ENCODE results near the gene OLFML1. TPM values are rescaled to one million over a fixed set of nuclear protein-coding genes. Genes with fewer than 3 reads are reported as not detected.

The OLFML1 gene
- polyA plus RNA-seq, 2 of the 4 experiments (the other 2 are of a cell fraction) = not detected

GRCh38 chr11:7437696-7438095, 47.6 kb upstream of the OLFML1 start:
- no peak for ATAC-seq
- no peaks in the 10 kb centered on the region for H3K9me3 ChIP-seq
- POLR2A ChIA-PET = no interaction called here
- FAIRE-seq = no peak
- no peak overlapping the region for H3K27ac ChIP-seq
- H3K4me1 ChIP-seq = no peaks in the 10 kb centered on the region
- WGBS (ENCODE audit: missing lambda C conversion rate) = 25% methylated on average over 3 of the region's 3 CpGs
- no peak overlapping the region for H3K4me2 ChIP-seq
- H3K4me3 ChIP-seq = no peak overlapping the region
- CTCF ChIA-PET = interaction anchor here (1.8 kb wide), 1 partner anchor 228 kb away, joined by 3 read pairs; no protein-coding TSS in a partner anchor
- DNase-seq (ENCODE audit: low read depth in 1 of 2, low spot score in 1 of 2) = no peak
- no peak for TF ChIP-seq USF2 (IDR thresholded peaks at IDR 0.05)
- TF ChIP-seq EHF (CRISPR knock-in tag; IDR thresholded peaks at IDR 0.05) = no peak
- TF ChIP-seq FOSB (CRISPR knock-in tag; IDR thresholded peaks at IDR 0.05) = no peak
- TF ChIP-seq TFCP2L1 (CRISPR knock-in tag; IDR thresholded peaks at IDR 0.05) = no peak
- TF ChIP-seq ATOH8 (CRISPR knock-in tag; IDR thresholded peaks at IDR 0.05; ENCODE audit: low read depth) = no peak
- TF ChIP-seq POLR2AphosphoS2 (conservative IDR thresholded peaks at IDR 0.05; ENCODE audit: low read length) = no peak

- Histone ChIP-seq H3K4me2 (no peak overlapping the region), H3K4me1 (no peaks in the 10 kb centered on the region), H3K9me3 (no peaks in the 10 kb centered on the region), H3K27ac (no peak overlapping the region), H3K4me3 (no peak overlapping the region)
- CTCF ChIA-PET = interaction anchor here (0.6 to 4.2 kb wide), 4 partner anchors 12 to 296 kb away, joined by 3 to 26 read pairs (median 3); no protein-coding TSS in a partner anchor
- no peak for FAIRE-seq
- POLR2A ChIA-PET = no interaction called here
- no peak for ATAC-seq
- no peak for TF ChIP-seq TP53 (CRISPR knock-in tag; IDR thresholded peaks at IDR 0.05)
- TF ChIP-seq TFCP2L1 (CRISPR knock-in tag; IDR thresholded peaks at IDR 0.05) = no peak
- no peak for TF ChIP-seq EHF (CRISPR knock-in tag; IDR thresholded peaks at IDR 0.05)
- TF ChIP-seq SMC3 (IDR thresholded peaks at IDR 0.05) = no peak
- TF ChIP-seq POLR2AphosphoS2 (conservative IDR thresholded peaks at IDR 0.05; ENCODE audit: low read length) = no peak
- no peak for TF ChIP-seq CTCF (IDR thresholded peaks at IDR 0.05)
- TF ChIP-seq HOXA7 (CRISPR knock-in tag; IDR thresholded peaks at IDR 0.05) = no peak
- TF ChIP-seq RFX5 (IDR thresholded peaks at IDR 0.05) = no peak
- TF ChIP-seq MAZ (IDR thresholded peaks at IDR 0.05; ENCODE audit: borderline replicate concordance, low read depth, low read length) = no peak
- TF ChIP-seq MAFK (IDR thresholded peaks at IDR 0.05; ENCODE audit: partially characterized antibody) = no peak
- TF ChIP-seq MAX (IDR thresholded peaks at IDR 0.05) = no peak
- TF ChIP-seq CHD4 (IDR thresholded peaks at IDR 0.05; ENCODE audit: borderline replicate concordance) = no peak
- TF ChIP-seq EP300 (IDR thresholded peaks at IDR 0.05) = no peak
- TF ChIP-seq NPAS2 (CRISPR knock-in tag; IDR thresholded peaks at IDR 0.05; ENCODE audit: borderline replicate concordance) = no peak
- TF ChIP-seq POLR2A (IDR thresholded peaks at IDR 0.05; ENCODE audit: low read length) = no peak
- no peak for TF ChIP-seq NFE2L2 (conservative IDR thresholded peaks at IDR 0.05; ENCODE audit: low read length)
- TF ChIP-seq HES2 (IDR thresholded peaks at IDR 0.05) = no peak
- TF ChIP-seq FOSL2 (IDR thresholded peaks at IDR 0.05) = no peak
- TF ChIP-seq FOSL2 (CRISPR knock-in tag; IDR thresholded peaks at IDR 0.05) = no peak
- no peak for TF ChIP-seq RCOR1 (IDR thresholded peaks at IDR 0.05; ENCODE audit: low read depth, low read length)
- no peak for TF ChIP-seq HOXB13 (CRISPR knock-in tag; IDR thresholded peaks at IDR 0.05; ENCODE audit: low read depth)
- DNase-seq (ENCODE audit: low read depth in 1 of 2, low spot score in 1 of 2) = no peak
- 2% methylated on average over 3 of the region's 3 CpGs for WGBS (ENCODE audit: missing lambda C conversion rate)
Observed at GRCh38 chr11:7439746-7440320, 45.5 kb upstream of the OLFML1 start.
